RCC 7860 (cell line): ENCODE measurements around the gene FOXN4.
"Not testable (repeated sequence)": the region's sequence is repeated elsewhere in the genome, so short reads cannot be mapped to it uniquely, and the experiment has no call there.

Experiments
- DNase-seq: peaks from one replicate; pipeline ENCODE4 v3.0.0-alpha.2; 2015; ENCODE audit warnings: low spot score
- FAIRE-seq: peaks from 2 replicates; lab custom pipeline; 2012; peaks lifted over from hg19 to GRCh38; lab: Jason Lieb, UNC

The FOXN4 gene

GRCh38 chr12:109308534-109309380, at the start of gene FOXN4:
Gene FOXN4 (minus strand): TSS chr12:109309284. CDS start chr12:109308321, 963 bp downstream.
- DNase-seq (no peak), FAIRE-seq (no peak)

GRCh38 chr12:109358154-109358869, 49.2 kb upstream of the FOXN4 start:
- DNase-seq: no peak
- no peak for FAIRE-seq

- no peak for FAIRE-seq
Measured at GRCh38 chr12:109357032-109357431, 47.9 kb upstream of the FOXN4 start.

GRCh38 chr12:109356577-109356976, 47.5 kb upstream of the FOXN4 start:
- DNase-seq: no peak
- FAIRE-seq: no peak

More at GRCh38 chr12:109357032-109357431, 47.9 kb upstream of the FOXN4 start:
- DNase-seq: no peak

DNA sequence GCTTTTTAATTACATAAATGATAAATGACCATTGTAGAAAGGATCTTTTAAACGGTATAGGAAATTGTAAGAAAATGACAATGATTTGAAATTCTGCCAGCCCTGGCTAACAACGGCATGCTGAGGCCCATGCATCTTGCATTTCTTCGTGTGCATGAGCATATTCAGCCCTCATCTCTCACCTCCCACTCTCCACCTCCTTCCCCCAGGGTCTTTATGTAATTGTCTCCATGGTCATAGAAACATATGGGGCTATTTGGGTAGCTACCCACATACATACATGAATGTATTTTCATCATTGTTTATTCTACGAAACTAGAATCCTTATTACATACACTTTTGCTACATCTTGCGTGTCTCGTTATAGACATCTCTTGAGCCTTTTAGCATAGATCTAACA, 43.1 kb upstream of the FOXN4 start:
- DNase-seq (no peak), FAIRE-seq (no peak)

GRCh38 chr12:109347589-109347988, 38.5 kb upstream of the FOXN4 start, which contains the start of gene MYO1H:
Gene MYO1H (plus strand): TSS chr12:109347900. CDS start chr12:109347961, 61 bp downstream.
- DNase-seq: no peak
- no peak for FAIRE-seq

GRCh38 chr12:109346920-109347319, 37.8 kb upstream of the FOXN4 start:
- FAIRE-seq (no peak), DNase-seq (no peak)

DNA sequence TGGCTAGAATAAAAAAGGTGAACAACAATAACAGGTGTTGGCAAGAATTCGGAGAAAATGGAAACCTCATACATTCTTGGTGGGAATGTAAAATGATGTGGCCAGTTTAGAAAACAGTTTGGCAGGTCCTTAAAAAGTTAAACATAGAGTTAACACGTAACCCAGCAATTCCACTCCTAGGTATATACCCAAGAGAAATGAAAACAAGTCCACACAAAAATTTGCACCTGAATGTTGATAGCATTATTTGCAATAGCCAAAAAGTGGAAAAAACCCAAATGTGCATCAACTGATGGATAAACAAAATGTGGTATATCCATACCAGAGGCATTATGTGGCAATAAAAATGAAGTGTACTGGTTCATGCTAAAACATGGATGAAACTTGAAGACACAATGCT, 36.3 kb upstream of the FOXN4 start:
- no peak for FAIRE-seq
- DNase-seq: no peak

DNA sequence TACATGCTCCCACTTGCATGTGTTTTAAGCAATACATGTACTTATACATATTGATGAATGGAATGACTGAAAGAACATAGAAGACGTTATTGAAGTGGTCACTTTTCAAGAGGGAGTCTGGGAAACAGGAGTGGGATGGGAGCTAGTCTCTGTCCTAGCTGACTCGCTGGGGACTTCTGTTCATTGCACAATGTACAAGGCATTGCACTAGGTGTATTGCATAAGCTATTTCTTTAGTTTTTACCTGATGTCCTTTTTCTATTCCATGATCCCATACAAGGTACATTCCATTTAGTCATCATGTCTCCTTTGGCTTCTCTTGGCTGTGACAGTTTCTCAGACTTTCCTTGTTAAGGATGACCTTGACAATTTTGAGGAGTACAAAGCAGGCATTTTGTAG, 34.6 kb upstream of the FOXN4 start:
- no peak for DNase-seq
- no peak for FAIRE-seq

DNA sequence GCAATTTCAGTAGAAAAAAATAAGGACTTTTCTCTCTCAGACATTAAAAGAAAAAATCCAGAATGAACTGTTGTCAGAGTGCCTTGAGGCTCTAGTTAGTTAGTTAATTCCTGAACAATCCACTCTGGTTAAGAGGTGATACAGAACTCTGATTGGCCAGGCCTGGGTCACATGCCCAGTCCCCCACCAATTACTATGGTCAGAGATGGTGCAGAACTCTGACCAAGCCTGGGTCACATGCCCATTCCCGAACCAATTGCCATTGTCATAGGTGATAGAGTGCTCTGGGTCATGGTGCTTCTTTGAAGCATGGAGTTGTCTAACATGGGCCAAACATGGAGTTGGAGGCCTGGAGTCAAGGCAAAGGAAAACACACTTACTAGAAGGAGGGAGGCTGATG, 27.5 kb upstream of the FOXN4 start:
- no peak for FAIRE-seq
- DNase-seq: no peak

- DNase-seq: no peak
- FAIRE-seq: no peak
Measured at GRCh38 chr12:109334887-109335286, 25.8 kb upstream of the FOXN4 start.

GRCh38 chr12:109331301-109331952, 22.3 kb upstream of the FOXN4 start:
- DNase-seq: no peak
- no peak for FAIRE-seq

GRCh38 chr12:109330282-109331230, 21.5 kb upstream of the FOXN4 start:
- FAIRE-seq: no peak
- DNase-seq: no peak

- DNase-seq: no peak
- FAIRE-seq: no peak
Measured at GRCh38 chr12:109329686-109330085, 20.6 kb upstream of the FOXN4 start.

- FAIRE-seq: no peak
Measured at GRCh38 chr12:109329003-109329402, 19.9 kb upstream of the FOXN4 start.

DNA sequence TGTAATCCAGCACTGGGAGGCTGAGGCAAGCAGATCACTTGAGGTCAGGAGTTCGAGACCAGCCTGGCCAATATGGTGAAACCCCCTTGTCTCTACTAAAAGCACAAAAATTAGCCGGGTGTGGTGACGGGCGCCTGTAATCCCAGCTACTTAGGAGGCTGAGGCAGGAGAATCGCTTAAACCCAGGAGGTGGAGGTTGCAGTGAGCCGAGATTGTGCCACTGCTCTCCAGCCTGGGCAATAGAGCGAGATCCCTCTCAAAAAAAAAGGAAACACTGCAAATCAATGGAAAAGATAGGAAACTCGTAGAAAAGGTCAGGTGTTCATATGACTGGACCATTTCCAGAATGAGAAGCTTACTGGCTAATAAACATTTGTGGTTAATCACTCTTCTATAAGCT, 12.2 kb upstream of the FOXN4 start:
- FAIRE-seq, DNase-seq: not testable (repeated sequence)

More at GRCh38 chr12:109329003-109329402, 19.9 kb upstream of the FOXN4 start:
- DNase-seq: no peak

- FAIRE-seq: no peak
- no peak for DNase-seq
Measured at GRCh38 chr12:109310247-109311125, 1.4 kb upstream of the FOXN4 start.

GRCh38 chr12:109309381-109310246, 530 bp upstream of the FOXN4 start:
- no peak for FAIRE-seq
- DNase-seq: no peak
